ENCODE measurements around the gene DSP.

GRCh38 chr6:7550433-7550801, 8.9 kb downstream of the DSP start:
- TF ChIP-seq POLR2AphosphoS5 (IDR thresholded peaks at IDR 0.05), result no peak
- TF ChIP-seq, protein P1, sequence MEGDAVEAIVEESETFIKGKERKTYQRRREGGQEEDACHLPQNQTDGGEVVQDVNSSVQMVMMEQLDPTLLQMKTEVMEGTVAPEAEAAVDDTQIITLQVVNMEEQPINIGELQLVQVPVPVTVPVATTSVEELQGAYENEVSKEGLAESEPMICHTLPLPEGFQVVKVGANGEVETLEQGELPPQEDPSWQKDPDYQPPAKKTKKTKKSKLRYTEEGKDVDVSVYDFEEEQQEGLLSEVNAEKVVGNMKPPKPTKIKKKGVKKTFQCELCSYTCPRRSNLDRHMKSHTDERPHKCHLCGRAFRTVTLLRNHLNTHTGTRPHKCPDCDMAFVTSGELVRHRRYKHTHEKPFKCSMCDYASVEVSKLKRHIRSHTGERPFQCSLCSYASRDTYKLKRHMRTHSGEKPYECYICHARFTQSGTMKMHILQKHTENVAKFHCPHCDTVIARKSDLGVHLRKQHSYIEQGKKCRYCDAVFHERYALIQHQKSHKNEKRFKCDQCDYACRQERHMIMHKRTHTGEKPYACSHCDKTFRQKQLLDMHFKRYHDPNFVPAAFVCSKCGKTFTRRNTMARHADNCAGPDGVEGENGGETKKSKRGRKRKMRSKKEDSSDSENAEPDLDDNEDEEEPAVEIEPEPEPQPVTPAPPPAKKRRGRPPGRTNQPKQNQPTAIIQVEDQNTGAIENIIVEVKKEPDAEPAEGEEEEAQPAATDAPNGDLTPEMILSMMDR (IDR thresholded peaks at IDR 0.05), result no peak
